HL-60 (cell line): ENCODE results near the gene ARF3.

ENCODE experiments used
- DNase-seq, 2 experiments: peaks; one replicate each; pipeline ENCODE4 v3.0.0-alpha.2; 2010 to 2020; ENCODE audit warnings: low read depth in 1 of 2, low spot score in 1 of 2
- H3K27ac ChIP-seq: fragments of 250-450 bp; sonication (Bioruptor Pico); replicated peaks from 2 replicates; pipeline ENCODE4 v1.5.1; 2020; ENCODE audit warnings: mild to moderate bottlenecking, moderate library complexity
- H3K27me3 ChIP-seq: fragments of 250-450 bp; sonication (Bioruptor Pico); 2 replicates; pipeline ENCODE4 v1.5.1; 2021; ENCODE audit warnings: mild to moderate bottlenecking, moderate library complexity; ENCODE audit not compliant: insufficient read depth, poor library complexity, severe bottlenecking
- H3K4me3 ChIP-seq: replicated peaks from 2 replicates; pipeline ENCODE4 v1.5.1; 2011; ENCODE audit warnings: mild to moderate bottlenecking, control low read depth, low read length; ENCODE audit not compliant: insufficient read depth
- CTCF ChIP-seq: IDR thresholded peaks from one replicate; pipeline ENCODE4 v1.5.1; 2011; ENCODE audit warnings: low read length, control low read depth, inconsistent platforms; ENCODE audit not compliant: insufficient read depth
- GABPA ChIP-seq: IDR thresholded peaks from 2 replicates; pipeline ENCODE4 v1.6.1; 2012; ENCODE audit warnings: low read depth
- POLR2AphosphoS5 ChIP-seq: IDR thresholded peaks from 2 replicates; pipeline ENCODE4 v1.6.1; 2012; ENCODE audit warnings: low read depth
- REST ChIP-seq: IDR thresholded peaks from 2 replicates; pipeline ENCODE4 v1.6.1; 2012; ENCODE audit warnings: low read depth; ENCODE audit not compliant: insufficient replicate concordance
- SPI1 ChIP-seq: IDR thresholded peaks from 2 replicates; pipeline ENCODE4 v1.6.1; 2012; ENCODE audit warnings: low read depth, mild to moderate bottlenecking, borderline replicate concordance

The ARF3 gene

DNA sequence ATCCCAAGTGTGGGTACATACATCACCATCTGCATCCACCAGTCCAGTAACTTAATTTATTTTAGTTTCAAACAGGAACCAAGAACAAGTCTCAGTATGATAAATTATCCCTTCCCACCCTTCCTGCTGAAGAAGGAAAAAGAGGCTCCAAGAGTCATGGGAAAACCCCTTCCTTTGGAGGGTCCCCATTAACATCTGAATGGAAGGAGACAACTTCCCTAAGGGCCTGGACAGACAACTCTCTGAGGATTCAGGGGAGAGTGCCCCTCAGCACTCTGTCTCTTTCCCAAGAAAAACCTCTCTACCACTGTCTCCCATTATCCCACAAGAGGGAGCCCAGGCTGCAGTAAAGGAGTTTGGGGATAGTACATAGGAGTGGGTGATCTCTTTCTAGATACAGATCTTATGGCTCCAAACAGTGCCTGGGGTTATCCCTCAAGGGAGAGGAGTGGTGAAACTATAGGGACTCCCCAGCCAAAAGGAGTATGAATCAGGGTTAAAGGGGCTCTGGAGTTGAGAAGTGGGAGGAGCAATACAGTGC, 8.1 kb upstream of the ARF3 start:
- Histone ChIP-seq H3K27me3 (peaks cover 10% of the 10 kb centered on the region), H3K27ac (no peak overlapping the region), H3K4me3 (no peak overlapping the region)
- TF ChIP-seq REST (no peak), GABPA (no peak), CTCF (no peak), POLR2AphosphoS5 (no peak), SPI1 (no peak)
- no peak for DNase-seq

- no peak overlapping the region for H3K4me3 ChIP-seq
- no peak for DNase-seq
- H3K27me3 ChIP-seq, result no peaks in the 10 kb centered on the region
- no peak overlapping the region for H3K27ac ChIP-seq
- TF ChIP-seq POLR2AphosphoS5 (no peak), CTCF (no peak), SPI1 (no peak), GABPA (no peak), REST (no peak)
Measured at GRCh38 chr12:48961801-48962200, 4.5 kb upstream of the ARF3 start.

- no peak for DNase-seq
- no peaks in the 10 kb centered on the region for H3K27me3 ChIP-seq
- no peak overlapping the region for H3K4me3 ChIP-seq
- H3K27ac ChIP-seq, result no peak overlapping the region
- TF ChIP-seq CTCF (no peak), POLR2AphosphoS5 (no peak), GABPA (no peak), REST (no peak), SPI1 (no peak)
Measured at GRCh38 chr12:48961331-48961730, 4.0 kb upstream of the ARF3 start.
